ENCODE measurements around the gene DUSP16. TPM values are rescaled to one million over a fixed set of nuclear protein-coding genes. Genes with fewer than 3 reads are reported as not detected.
"Not testable (repeated sequence)": the region's sequence is repeated elsewhere in the genome, so short reads cannot be mapped to it uniquely, and the experiment has no call there.

Gene DUSP16
- total RNA-seq, 3 donors from 2014 or later (not counting 1 experiment from before 2014, with no cell fraction given) = 6.9 to 19.9 (median 10.0) TPM

- Mint-ChIP-seq H3K27ac (no peak overlapping the region), H3K27me3 (ENCODE audit: low read depth in 2 of 2) (peaks cover 11 to 21% of the 10 kb centered on the region in 2 donors), H3K4me3 (no peak overlapping the region), H3K9me3 (no peaks in the 10 kb centered on the region), H3K4me1 (peaks cover 0 to 6% of the 10 kb centered on the region in 2 donors), H3K36me3 (no peaks in the 10 kb centered on the region)
- Histone ChIP-seq H3K4me1 (ENCODE audit: control insufficient read depth, insufficient read depth, low read length) (no peaks in the 10 kb centered on the region), H3K4me3 (ENCODE audit: low read length) (no peak overlapping the region), H3K27ac (ENCODE audit: low read length) (no peak overlapping the region), H3K9me3 (ENCODE audit: control insufficient read depth, insufficient read depth, low read length) (no peaks in the 10 kb centered on the region), H3K27me3 (ENCODE audit: control insufficient read depth, insufficient read depth, low read length) (no peaks in the 10 kb centered on the region), H3K36me3 (ENCODE audit: control insufficient read depth, insufficient read depth, low read length) (no peaks in the 10 kb centered on the region)
- intact Hi-C loops (cut with micrococcal nuclease) = no loop called here
- no peak for TF ChIP-seq CTCF (IDR thresholded peaks at IDR 0.05)
- no peak for ATAC-seq
- DNase-seq = no peak
- 78% methylated on average over 7 of the region's 9 CpGs for WGBS (ENCODE audit: insufficient coverage)
Observed at GRCh38 chr12:12599750-12600643, 37.3 kb upstream of the DUSP16 start.

- intact Hi-C loops (cut with micrococcal nuclease) = no loop called here
- DNase-seq (no peak), ATAC-seq (no peak)
- Mint-ChIP-seq H3K4me3 (no peak overlapping the region), H3K27ac (no peak overlapping the region), H3K9me3 (no peaks in the 10 kb centered on the region), H3K4me1 (peaks cover 0 to 6% of the 10 kb centered on the region in 2 donors), H3K36me3 (no peaks in the 10 kb centered on the region), H3K27me3 (ENCODE audit: low read depth in 2 of 2) (peaks cover 10 to 22% of the 10 kb centered on the region in 2 donors)
- H3K27ac ChIP-seq (ENCODE audit: low read length) = no peak overlapping the region
- 95% methylated on average over 2 of the region's 3 CpGs for WGBS (ENCODE audit: insufficient coverage)
- no peaks in the 10 kb centered on the region for H3K4me1 ChIP-seq (ENCODE audit: control insufficient read depth, insufficient read depth, low read length)
- H3K4me3 ChIP-seq (ENCODE audit: low read length) = no peak overlapping the region
- H3K36me3 ChIP-seq (ENCODE audit: control insufficient read depth, insufficient read depth, low read length) = no peaks in the 10 kb centered on the region
- H3K9me3 ChIP-seq (ENCODE audit: control insufficient read depth, insufficient read depth, low read length) = no peaks in the 10 kb centered on the region
- no peak for TF ChIP-seq CTCF (IDR thresholded peaks at IDR 0.05)
- H3K27me3 ChIP-seq (ENCODE audit: control insufficient read depth, insufficient read depth, low read length) = no peaks in the 10 kb centered on the region
Observed at GRCh38 chr12:12598864-12599263, 36.2 kb upstream of the DUSP16 start.

DNA sequence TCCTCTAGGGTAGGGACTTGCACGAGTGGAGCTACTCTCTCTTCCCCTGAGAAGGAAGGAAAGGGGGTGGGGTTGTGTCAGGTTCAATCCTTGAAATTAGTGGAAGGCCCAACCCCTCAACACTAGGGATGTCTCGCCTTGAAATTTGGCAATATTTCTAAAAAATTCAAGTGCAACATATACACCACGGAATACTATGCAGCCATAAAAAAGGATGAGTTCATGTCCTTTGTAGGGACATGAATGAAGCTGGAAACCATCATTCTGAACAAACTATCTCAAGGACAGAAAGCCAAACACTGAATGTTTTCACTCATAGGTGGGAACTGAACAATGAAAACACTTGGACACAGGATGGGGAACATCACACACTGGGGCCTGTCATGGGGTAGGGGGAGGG is 33.9 kb upstream of the DUSP16 start:
- H3K36me3 ChIP-seq (ENCODE audit: control insufficient read depth, insufficient read depth, low read length); H3K27ac Mint-ChIP-seq; H3K4me3 Mint-ChIP-seq; H3K4me1 ChIP-seq (ENCODE audit: control insufficient read depth, insufficient read depth, low read length); H3K9me3 ChIP-seq (ENCODE audit: control insufficient read depth, insufficient read depth, low read length); intact Hi-C loops (cut with micrococcal nuclease); H3K9me3 Mint-ChIP-seq; H3K27ac ChIP-seq (ENCODE audit: low read length); H3K27me3 ChIP-seq (ENCODE audit: control insufficient read depth, insufficient read depth, low read length); ATAC-seq; H3K36me3 Mint-ChIP-seq; H3K4me1 Mint-ChIP-seq; H3K4me3 ChIP-seq (ENCODE audit: low read length); DNase-seq: not testable (repeated sequence)
- peaks cover 16 to 29% of the 10 kb centered on the region in 2 donors for H3K27me3 Mint-ChIP-seq (ENCODE audit: low read depth in 2 of 2)
- WGBS (ENCODE audit: insufficient coverage) = no CpG with 5 or more reads among the region's 3 CpGs

- ATAC-seq; H3K4me3 Mint-ChIP-seq; H3K27ac ChIP-seq (ENCODE audit: low read length); H3K9me3 ChIP-seq (ENCODE audit: control insufficient read depth, insufficient read depth, low read length); H3K4me3 ChIP-seq (ENCODE audit: low read length); H3K36me3 Mint-ChIP-seq; H3K9me3 Mint-ChIP-seq; DNase-seq; intact Hi-C loops (cut with micrococcal nuclease); H3K4me1 Mint-ChIP-seq; H3K27ac Mint-ChIP-seq; H3K27me3 ChIP-seq (ENCODE audit: control insufficient read depth, insufficient read depth, low read length); H3K4me1 ChIP-seq (ENCODE audit: control insufficient read depth, insufficient read depth, low read length); H3K36me3 ChIP-seq (ENCODE audit: control insufficient read depth, insufficient read depth, low read length): not testable (repeated sequence)
- no CpG with 5 or more reads among the region's 2 CpGs for WGBS (ENCODE audit: insufficient coverage)
- peaks cover 15 to 29% of the 10 kb centered on the region in 2 donors for H3K27me3 Mint-ChIP-seq (ENCODE audit: low read depth in 2 of 2)
Observed at GRCh38 chr12:12595929-12596328, 33.3 kb upstream of the DUSP16 start.
